ENCODE data around the gene LEPROT.

DNA sequence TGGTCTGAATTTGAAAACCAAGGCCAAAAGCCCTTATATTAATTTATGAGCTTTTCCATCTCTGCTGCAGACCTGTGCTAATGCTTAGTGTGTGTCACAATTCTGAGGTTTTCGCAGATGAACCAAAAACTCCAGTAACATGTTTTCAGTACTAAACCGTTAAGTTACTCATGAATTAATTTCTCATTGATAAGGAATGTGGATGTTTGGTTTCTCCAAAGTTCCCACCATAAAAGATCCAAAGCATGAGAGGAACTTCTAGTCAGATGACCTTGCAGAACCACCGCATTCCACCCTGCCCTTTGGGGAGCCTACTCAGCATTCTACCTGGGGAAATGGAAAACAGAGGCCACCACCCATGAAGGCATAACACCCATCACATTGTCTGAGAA is 7.5 kb upstream of the LEPROT start:
- TF ChIP-seq MYBL2 (CRISPR knock-in tag; IDR thresholded peaks at IDR 0.05) (no peak), KAT7 (CRISPR knock-in tag; IDR thresholded peaks at IDR 0.05; ENCODE audit: borderline replicate concordance) (no peak), ZNF423 (CRISPR knock-in tag; IDR thresholded peaks at IDR 0.05) (no peak), SMAD4 (CRISPR knock-in tag; IDR thresholded peaks at IDR 0.05) (no peak), ETV6 (CRISPR knock-in tag; IDR thresholded peaks at IDR 0.05) (no peak)
